Endothelial cell (in vitro differentiated cells): ENCODE results near the gene RBP2. TPM values are rescaled to one million over a fixed set of nuclear protein-coding genes. Genes with fewer than 3 reads are reported as not detected.

ENCODE experiments used
- DNase-seq: peaks from one replicate; pipeline ENCODE4 v3.0.0; 2021; ENCODE audit warnings: low spot score
- H3K27ac Mint-ChIP-seq: one replicate; pipeline ENCODE4 v1.8.0; 2021; ENCODE audit warnings: mixed read lengths, inconsistent platforms; ENCODE audit not compliant: unreplicated experiment
- H3K27me3 Mint-ChIP-seq: one replicate; pipeline ENCODE4 v1.8.0; 2021; ENCODE audit warnings: mild to moderate bottlenecking, moderate library complexity, mixed read lengths, inconsistent platforms; ENCODE audit not compliant: unreplicated experiment
- H3K36me3 Mint-ChIP-seq: one replicate; pipeline ENCODE4 v1.8.0; 2021; ENCODE audit warnings: mild to moderate bottlenecking, low read depth, mixed read lengths, inconsistent platforms; ENCODE audit not compliant: unreplicated experiment
- H3K4me1 Mint-ChIP-seq: one replicate; pipeline ENCODE4 v1.8.0; 2021; ENCODE audit warnings: mild to moderate bottlenecking, mixed read lengths, inconsistent platforms; ENCODE audit not compliant: unreplicated experiment
- H3K4me3 Mint-ChIP-seq: one replicate; pipeline ENCODE4 v1.8.0; 2021; ENCODE audit warnings: mild to moderate bottlenecking, mixed read lengths, inconsistent platforms; ENCODE audit not compliant: unreplicated experiment
- H3K9me3 Mint-ChIP-seq: one replicate; pipeline ENCODE4 v1.8.0; 2021; ENCODE audit warnings: mixed read lengths, inconsistent platforms; ENCODE audit not compliant: unreplicated experiment
- total RNA-seq: library from RNA; stranded (reverse); fragmentation: NEBNext Ultra II Directional; extraction: Animal tissue kit (Norgen Biotek cat#: 25700); gene quantifications from one replicate; pipeline ENCODE4 v1.2.1, GENCODE V29; 2021; ENCODE audit not compliant: unreplicated experiment
- TF ChIP-seq, protein P1 (sequence below): fragments of 200-600 bp; sonication (generic); IDR thresholded peaks from one replicate; pipeline ENCODE4 v1.5.0; 2021; ENCODE audit warnings: antibody characterized with exemption; ENCODE audit not compliant: unreplicated experiment

The RBP2 gene
- total RNA-seq, 1 donor from 2014 or later: not detected

DNA sequence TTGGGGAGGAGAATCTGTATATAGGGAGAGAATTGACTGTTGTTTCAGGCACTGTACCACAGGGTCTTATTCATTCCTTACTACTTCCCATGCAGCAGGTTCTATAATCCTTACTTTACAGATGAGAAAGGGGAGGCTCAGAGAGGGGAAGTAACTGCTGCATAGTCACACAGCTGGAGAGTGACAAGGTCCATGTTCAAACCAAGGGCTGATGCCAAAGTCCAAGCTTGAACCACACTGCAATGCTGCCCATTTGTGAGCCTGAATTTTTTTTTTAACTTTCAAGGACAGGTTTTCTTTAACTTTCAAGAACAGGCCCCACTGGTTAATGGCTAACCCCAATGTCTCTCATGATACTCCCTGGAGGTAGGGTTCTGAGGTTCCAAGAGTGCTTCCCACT is 26.2 kb downstream of the RBP2 start:
- peaks cover 2% of the 10 kb centered on the region for H3K27me3 Mint-ChIP-seq
- H3K4me1 Mint-ChIP-seq: no peaks in the 10 kb centered on the region
- H3K36me3 Mint-ChIP-seq: no peaks in the 10 kb centered on the region
- H3K27ac Mint-ChIP-seq: no peak overlapping the region
- H3K9me3 Mint-ChIP-seq: no peaks in the 10 kb centered on the region
- no peak for DNase-seq
- TF ChIP-seq, protein P1, sequence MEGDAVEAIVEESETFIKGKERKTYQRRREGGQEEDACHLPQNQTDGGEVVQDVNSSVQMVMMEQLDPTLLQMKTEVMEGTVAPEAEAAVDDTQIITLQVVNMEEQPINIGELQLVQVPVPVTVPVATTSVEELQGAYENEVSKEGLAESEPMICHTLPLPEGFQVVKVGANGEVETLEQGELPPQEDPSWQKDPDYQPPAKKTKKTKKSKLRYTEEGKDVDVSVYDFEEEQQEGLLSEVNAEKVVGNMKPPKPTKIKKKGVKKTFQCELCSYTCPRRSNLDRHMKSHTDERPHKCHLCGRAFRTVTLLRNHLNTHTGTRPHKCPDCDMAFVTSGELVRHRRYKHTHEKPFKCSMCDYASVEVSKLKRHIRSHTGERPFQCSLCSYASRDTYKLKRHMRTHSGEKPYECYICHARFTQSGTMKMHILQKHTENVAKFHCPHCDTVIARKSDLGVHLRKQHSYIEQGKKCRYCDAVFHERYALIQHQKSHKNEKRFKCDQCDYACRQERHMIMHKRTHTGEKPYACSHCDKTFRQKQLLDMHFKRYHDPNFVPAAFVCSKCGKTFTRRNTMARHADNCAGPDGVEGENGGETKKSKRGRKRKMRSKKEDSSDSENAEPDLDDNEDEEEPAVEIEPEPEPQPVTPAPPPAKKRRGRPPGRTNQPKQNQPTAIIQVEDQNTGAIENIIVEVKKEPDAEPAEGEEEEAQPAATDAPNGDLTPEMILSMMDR: no peak
- no peak overlapping the region for H3K4me3 Mint-ChIP-seq

GRCh38 chr3:139449566-139449965 is 26.8 kb downstream of the RBP2 start:
- Mint-ChIP-seq H3K27ac (no peak overlapping the region), H3K4me1 (no peaks in the 10 kb centered on the region), H3K36me3 (no peaks in the 10 kb centered on the region), H3K9me3 (no peaks in the 10 kb centered on the region), H3K4me3 (no peak overlapping the region), H3K27me3 (peaks cover 2% of the 10 kb centered on the region)
- no peak for DNase-seq
- TF ChIP-seq, protein P1: no peak

DNA sequence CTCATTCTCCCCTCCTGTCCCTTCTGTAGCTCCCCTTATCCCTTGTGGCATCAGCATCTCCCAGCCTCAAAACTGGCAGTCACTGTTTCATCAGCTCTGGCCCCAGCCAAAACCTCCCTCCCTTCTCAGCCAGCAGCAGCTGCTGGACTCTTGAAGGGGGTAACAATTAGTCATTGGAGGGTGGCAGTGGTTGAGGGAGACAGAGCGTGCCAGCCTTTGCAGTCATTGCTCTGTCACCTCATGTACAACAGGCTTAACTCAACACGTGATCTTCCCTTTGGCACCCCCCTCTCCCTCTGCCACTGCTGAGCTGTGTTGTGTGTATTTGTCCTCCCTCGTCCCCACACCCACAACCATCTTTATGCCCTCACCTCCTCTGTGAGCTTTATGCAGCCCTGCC is 28.2 kb downstream of the RBP2 start:
- Mint-ChIP-seq H3K27me3 (peaks cover under 1% of the 10 kb centered on the region), H3K9me3 (no peaks in the 10 kb centered on the region), H3K27ac (no peak overlapping the region), H3K4me1 (no peaks in the 10 kb centered on the region), H3K4me3 (no peak overlapping the region), H3K36me3 (no peaks in the 10 kb centered on the region)
- DNase-seq: no peak
- TF ChIP-seq, protein P1: no peak

DNA sequence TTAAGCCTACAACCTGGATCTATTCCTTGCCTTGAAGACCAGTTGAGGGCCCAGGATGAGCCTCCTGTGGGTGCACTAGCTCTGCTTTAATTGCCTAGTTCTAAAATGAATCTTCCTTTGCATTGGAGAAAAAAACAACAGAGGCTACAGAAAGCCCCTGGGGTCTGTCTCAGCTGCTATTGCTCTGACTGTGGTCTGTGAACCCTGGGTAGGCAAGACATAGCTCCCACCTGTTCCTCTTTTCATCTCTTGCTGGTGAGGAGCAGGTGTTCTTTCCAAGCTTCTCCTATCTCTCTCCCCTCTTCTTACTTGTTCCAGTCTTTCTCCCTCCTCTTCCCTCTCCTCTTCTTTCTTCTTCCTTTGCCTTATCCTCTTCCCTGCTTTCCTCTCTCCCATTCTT is 28.8 kb downstream of the RBP2 start:
- Mint-ChIP-seq H3K27ac (no peak overlapping the region), H3K9me3 (no peaks in the 10 kb centered on the region), H3K36me3 (no peaks in the 10 kb centered on the region), H3K27me3 (no peaks in the 10 kb centered on the region), H3K4me1 (no peaks in the 10 kb centered on the region), H3K4me3 (no peak overlapping the region)
- TF ChIP-seq, protein P1: no peak
- no peak for DNase-seq

DNA sequence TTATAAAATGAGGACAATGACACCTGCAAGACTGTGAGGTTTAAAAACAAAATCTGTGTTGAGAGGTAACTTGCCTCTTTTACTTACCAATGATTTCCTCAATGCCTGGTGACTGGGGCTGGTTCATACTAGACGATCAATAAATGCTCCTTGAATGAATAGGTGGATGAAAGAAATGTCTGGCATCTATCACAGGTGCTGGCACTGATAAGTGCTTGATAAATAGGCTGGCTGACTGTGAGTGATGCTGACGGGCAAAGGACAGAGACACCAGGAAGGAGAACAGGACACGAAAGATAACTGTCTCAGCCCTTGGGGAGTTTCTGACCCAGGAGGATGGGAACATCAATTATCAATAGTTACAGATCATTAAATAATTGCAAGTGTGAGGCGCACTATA is 31.9 kb downstream of the RBP2 start:
- Mint-ChIP-seq H3K9me3 (no peaks in the 10 kb centered on the region), H3K4me1 (no peaks in the 10 kb centered on the region), H3K27me3 (no peaks in the 10 kb centered on the region), H3K4me3 (no peak overlapping the region), H3K36me3 (no peaks in the 10 kb centered on the region), H3K27ac (no peak overlapping the region)
- TF ChIP-seq, protein P1: no peak
- DNase-seq: no peak
